Keratinocyte (primary cell): ENCODE results near the gene CYBB. TPM values are rescaled to one million over a fixed set of nuclear protein-coding genes. Genes with fewer than 3 reads are reported as not detected.

Experiments used
- DNase-seq: peaks from one replicate; pipeline ENCODE4 v3.0.0-alpha.2; 2011; ENCODE audit warnings: low read depth, missing footprints, low spot score
- FAIRE-seq: peaks from 2 replicates; lab custom pipeline; 2011; peaks lifted over from hg19 to GRCh38; lab: Jason Lieb, UNC
- H2AFZ ChIP-seq: 2 replicates; pipeline ENCODE4 v1.6.0; 2012; ENCODE audit warnings: low read length, control low read depth, inconsistent platforms; ENCODE audit not compliant: control insufficient read depth
- H3K27ac ChIP-seq: 2 replicates; pipeline ENCODE4 v1.5.1; 2011; ENCODE audit warnings: low read length; ENCODE audit not compliant: control insufficient read depth, insufficient read depth
- H3K27me3 ChIP-seq: 3 replicates; pipeline ENCODE4 v1.6.0; 2011; ENCODE audit warnings: low read length; ENCODE audit not compliant: control insufficient read depth, insufficient read depth; ENCODE audit errors: extremely low read depth
- H3K36me3 ChIP-seq, 2 experiments: 2 replicates in 1 of 2; 3 replicates in 1 of 2; pipeline ENCODE4 v1.5.1; 2011; ENCODE audit warnings: low read length in 2 of 2, mild to moderate bottlenecking in 1 of 2; ENCODE audit not compliant: control insufficient read depth in 2 of 2, insufficient read depth in 2 of 2; ENCODE audit errors: extremely low read depth in 1 of 2
- H3K4me1 ChIP-seq: 3 replicates; pipeline ENCODE4 v1.5.1; 2011; ENCODE audit warnings: low read length; ENCODE audit not compliant: control insufficient read depth, insufficient read depth; ENCODE audit errors: extremely low read depth
- H3K4me2 ChIP-seq: 3 replicates; pipeline ENCODE4 v1.6.0; 2011; ENCODE audit warnings: low read depth, low read length; ENCODE audit not compliant: control insufficient read depth, insufficient read depth; ENCODE audit errors: extremely low read depth
- H3K4me3 ChIP-seq, 3 experiments: fragments of 200-600 bp in 1 of 3; sonication (generic) in 1 of 3; 2 replicates in 2 of 3; 3 replicates in 1 of 3; pipeline ENCODE4 v1.5.1; 2011 to 2016; ENCODE audit warnings: low read length in 3 of 3, mild to moderate bottlenecking in 3 of 3, control low read depth in 2 of 3, inconsistent platforms in 1 of 3, low read depth in 1 of 3, mixed read lengths in 1 of 3, mixed run types in 1 of 3, moderate library complexity in 1 of 3; ENCODE audit not compliant: control insufficient read depth in 2 of 3, insufficient read depth in 2 of 3; ENCODE audit errors: extremely low read depth in 1 of 3
- H3K79me2 ChIP-seq: 2 replicates; pipeline ENCODE4 v1.6.0; 2012; ENCODE audit warnings: low read length; ENCODE audit not compliant: control insufficient read depth, insufficient read depth
- H3K9ac ChIP-seq: 3 replicates; pipeline ENCODE4 v1.6.0; 2011; ENCODE audit warnings: low read length; ENCODE audit not compliant: control insufficient read depth, insufficient read depth; ENCODE audit errors: extremely low read depth
- H3K9me1 ChIP-seq: 3 replicates; pipeline ENCODE4 v1.6.0; 2011; ENCODE audit warnings: low read length; ENCODE audit not compliant: control insufficient read depth, insufficient read depth; ENCODE audit errors: extremely low read depth
- H3K9me3 ChIP-seq: 2 replicates; pipeline ENCODE4 v1.5.1; 2012; ENCODE audit warnings: low read depth, low read length; ENCODE audit not compliant: control insufficient read depth
- H4K20me1 ChIP-seq: 3 replicates; pipeline ENCODE4 v1.6.0; 2011; ENCODE audit warnings: low read length; ENCODE audit not compliant: control insufficient read depth, insufficient read depth; ENCODE audit errors: extremely low read depth
- CTCF ChIP-seq, 3 experiments: IDR thresholded peaks in 1 of 3; conservative IDR thresholded peaks in 1 of 3; optimal IDR thresholded peaks in 1 of 3; 2 replicates in 2 of 3; 3 replicates in 1 of 3; pipeline versions ENCODE3 to v1.5.1; 2011; ENCODE audit warnings: low read length in 3 of 3, mild to moderate bottlenecking in 3 of 3, moderate library complexity in 2 of 3, control low read depth in 1 of 3, inconsistent platforms in 1 of 3; ENCODE audit not compliant: insufficient read depth in 2 of 3; ENCODE audit errors: extremely low read depth in 1 of 3
- EZH2 ChIP-seq: IDR thresholded peaks from one replicate; pipeline ENCODE4 v1.6.1; 2012; ENCODE audit warnings: inconsistent platforms, mild to moderate bottlenecking, low read length, moderate library complexity
- dilution Hi-C: fragments of 300-500 bp; cut with MboI; formaldehyde crosslinking; loops from one replicate; pipeline ENCODE4 v1.7.0; 2020; ENCODE audit warnings: low sequenced_read_pairs; ENCODE audit not compliant: extremely low pct_ligation_motif_present
- polyA plus RNA-seq, 5 experiments: library from polyadenylated mRNA; depleted of rRNA in 3 of 5; stranded (reverse) in 3 of 5; stranded (forward) in 1 of 5; unstranded in 1 of 5; fragments of >200 nt; gene quantifications; 1 replicate in 1 of 5; 2 replicates in 3 of 5; 3 replicates in 1 of 5; pipeline versions ENCODE4 v1.2.1 to v1.2.3, GENCODE V29; 2011 to 2012; ENCODE audit warnings: missing spikeins in 2 of 5, low read depth in 1 of 5, low replicate concordance in 1 of 5

The CYBB gene
- polyA plus RNA-seq, 1 donor (not counting 4 experiments of a cell fraction or from before 2014, with no cell fraction given) = 0.03 TPM

GRCh38 chrX:37754516-37754915, 25.3 kb upstream of the CYBB start:
- Histone ChIP-seq H3K27ac (no peak overlapping the region), H3K4me1 (peaks cover 6% of the 10 kb centered on the region), H3K4me3 (no peak overlapping the region), H3K4me2 (no peak overlapping the region), H2AFZ (no peak overlapping the region), H3K9me1 (no peaks in the 10 kb centered on the region), H3K27me3 (no peaks in the 10 kb centered on the region), H4K20me1 (no peaks in the 10 kb centered on the region), H3K9ac (no peak overlapping the region), H3K36me3 (no peaks in the 10 kb centered on the region), H3K79me2 (no peaks in the 10 kb centered on the region), H3K9me3 (no peaks in the 10 kb centered on the region)
- TF ChIP-seq EZH2 = no peak
- TF ChIP-seq CTCF (optimal IDR thresholded peaks at IDR 0.05 in 1 of 3, IDR thresholded peaks at IDR 0.05 in 1 of 3, conservative IDR thresholded peaks at IDR 0.05 in 1 of 3; ENCODE audit: extremely low read depth in 1 of 3, insufficient read depth in 2 of 3, low read length in 3 of 3) = no peak
- dilution Hi-C loops = no loop called here
- FAIRE-seq = no peak
- no peak for DNase-seq

- H3K4me1 ChIP-seq = peaks cover 6% of the 10 kb centered on the region
- H3K79me2 ChIP-seq = no peaks in the 10 kb centered on the region
- H4K20me1 ChIP-seq = no peaks in the 10 kb centered on the region
- no peaks in the 10 kb centered on the region for H3K36me3 ChIP-seq
- TF ChIP-seq CTCF (optimal IDR thresholded peaks at IDR 0.05 in 1 of 3, IDR thresholded peaks at IDR 0.05 in 1 of 3, conservative IDR thresholded peaks at IDR 0.05 in 1 of 3; ENCODE audit: extremely low read depth in 1 of 3, insufficient read depth in 2 of 3, low read length in 3 of 3) = no peak
- no peak for TF ChIP-seq EZH2
- H3K4me2 ChIP-seq = no peak overlapping the region
- dilution Hi-C loops = no loop called here
- no peaks in the 10 kb centered on the region for H3K9me1 ChIP-seq
- no peak overlapping the region for H3K27ac ChIP-seq
- DNase-seq (no peak), FAIRE-seq (no peak)
- no peak overlapping the region for H3K9ac ChIP-seq
- no peaks in the 10 kb centered on the region for H3K9me3 ChIP-seq
- no peak overlapping the region for H2AFZ ChIP-seq
- H3K27me3 ChIP-seq = no peaks in the 10 kb centered on the region
- no peak overlapping the region for H3K4me3 ChIP-seq
Measured at GRCh38 chrX:37755025-37755424, 24.8 kb upstream of the CYBB start.
